ENCODE data around the gene OR6Q1. TPM values are rescaled to one million over a fixed set of nuclear protein-coding genes. Genes with fewer than 3 reads are reported as not detected.

The OR6Q1 gene
- total and polyA plus RNA-seq, 2 donors (not counting 1 experiment from before 2014, with no cell fraction given), result not detected

- peaks cover 3% of the 10 kb centered on the region for H3K4me1 ChIP-seq (ENCODE audit: control insufficient read depth, extremely low read depth, insufficient read depth, low read length)
- no peaks in the 10 kb centered on the region for H4K20me1 ChIP-seq (ENCODE audit: control insufficient read depth, extremely low read depth, insufficient read depth, low read length)
- TF ChIP-seq EZH2 (IDR thresholded peaks at IDR 0.05; ENCODE audit: low read length, missing control alignments) (no peak), CTCF (conservative IDR thresholded peaks at IDR 0.05 in 1 of 2, IDR thresholded peaks at IDR 0.05 in 1 of 2; ENCODE audit: low read depth in 1 of 2, low read length in 2 of 2) (no peak)
- no peaks in the 10 kb centered on the region for H3K36me3 ChIP-seq (ENCODE audit: control insufficient read depth, insufficient read depth, low read length)
- H3K27me3 ChIP-seq (ENCODE audit: control insufficient read depth, insufficient read depth, low read length), result no peaks in the 10 kb centered on the region
- H3K9me3 ChIP-seq (ENCODE audit: control insufficient read depth, insufficient read depth, low read depth, low read length), result no peaks in the 10 kb centered on the region
- DNase-seq (ENCODE audit: low read depth in 2 of 2), result no peak
- no peaks in the 10 kb centered on the region for H3K79me2 ChIP-seq (ENCODE audit: control insufficient read depth, insufficient read depth, low read length)
- no peak overlapping the region for H3K4me3 ChIP-seq (replicated peaks in 1 of 4; ENCODE audit: control extremely low read depth in 1 of 4, insufficient read depth in 1 of 4, low read depth in 3 of 4, low read length in 4 of 4)
- no peak overlapping the region for H3K4me2 ChIP-seq (ENCODE audit: extremely low read depth, insufficient read depth, low read length)
- no peak overlapping the region for H3K27ac ChIP-seq (ENCODE audit: insufficient read depth, low read length)
- H2AFZ ChIP-seq (ENCODE audit: low read length), result no peak overlapping the region
- H3K9ac ChIP-seq (ENCODE audit: insufficient read depth, low read length), result no peak overlapping the region
These were observed 3.7 kb downstream of the OR6Q1 start for GRCh38 chr11:58034471-58034870.

- Histone ChIP-seq H3K79me2 (ENCODE audit: control insufficient read depth, insufficient read depth, low read length) (no peaks in the 10 kb centered on the region), H3K36me3 (ENCODE audit: control insufficient read depth, insufficient read depth, low read length) (no peaks in the 10 kb centered on the region), H3K4me1 (ENCODE audit: control insufficient read depth, extremely low read depth, insufficient read depth, low read length) (no peaks in the 10 kb centered on the region), H3K27me3 (ENCODE audit: control insufficient read depth, insufficient read depth, low read length) (peaks cover 2% of the 10 kb centered on the region), H3K9ac (ENCODE audit: insufficient read depth, low read length) (no peak overlapping the region), H3K27ac (ENCODE audit: insufficient read depth, low read length) (no peak overlapping the region), H3K9me3 (ENCODE audit: control insufficient read depth, insufficient read depth, low read depth, low read length) (no peaks in the 10 kb centered on the region), H3K4me2 (ENCODE audit: extremely low read depth, insufficient read depth, low read length) (no peak overlapping the region), H3K4me3 (replicated peaks in 1 of 4; ENCODE audit: control extremely low read depth in 1 of 4, insufficient read depth in 1 of 4, low read depth in 3 of 4, low read length in 4 of 4) (no peak overlapping the region), H2AFZ (ENCODE audit: low read length) (no peak overlapping the region), H4K20me1 (ENCODE audit: control insufficient read depth, extremely low read depth, insufficient read depth, low read length) (no peaks in the 10 kb centered on the region)
- DNase-seq (ENCODE audit: low read depth in 2 of 2), result no peak
- no peak for TF ChIP-seq CTCF (conservative IDR thresholded peaks at IDR 0.05 in 1 of 2, IDR thresholded peaks at IDR 0.05 in 1 of 2; ENCODE audit: low read depth in 1 of 2, low read length in 2 of 2)
- TF ChIP-seq EZH2 (IDR thresholded peaks at IDR 0.05; ENCODE audit: low read length, missing control alignments), result no peak
These were observed 8.8 kb downstream of the OR6Q1 start for GRCh38 chr11:58039589-58039988.

GRCh38 chr11:58043379-58043778, 12.6 kb downstream of the OR6Q1 start:
- H3K9ac ChIP-seq (ENCODE audit: insufficient read depth, low read length), result no peak overlapping the region
- no peak overlapping the region for H3K27ac ChIP-seq (ENCODE audit: insufficient read depth, low read length)
- DNase-seq (ENCODE audit: low read depth in 2 of 2), result no peak
- H3K27me3 ChIP-seq (ENCODE audit: control insufficient read depth, insufficient read depth, low read length), result peaks cover 2% of the 10 kb centered on the region
- TF ChIP-seq EZH2 (IDR thresholded peaks at IDR 0.05; ENCODE audit: low read length, missing control alignments) (no peak), CTCF (conservative IDR thresholded peaks at IDR 0.05 in 1 of 2, IDR thresholded peaks at IDR 0.05 in 1 of 2; ENCODE audit: low read depth in 1 of 2, low read length in 2 of 2) (no peak)
- no peak overlapping the region for H3K4me2 ChIP-seq (ENCODE audit: extremely low read depth, insufficient read depth, low read length)
- H4K20me1 ChIP-seq (ENCODE audit: control insufficient read depth, extremely low read depth, insufficient read depth, low read length), result no peaks in the 10 kb centered on the region
- H3K36me3 ChIP-seq (ENCODE audit: control insufficient read depth, insufficient read depth, low read length), result no peaks in the 10 kb centered on the region
- no peaks in the 10 kb centered on the region for H3K4me1 ChIP-seq (ENCODE audit: control insufficient read depth, extremely low read depth, insufficient read depth, low read length)
- no peaks in the 10 kb centered on the region for H3K79me2 ChIP-seq (ENCODE audit: control insufficient read depth, insufficient read depth, low read length)
- no peak overlapping the region for H2AFZ ChIP-seq (ENCODE audit: low read length)
- no peak overlapping the region for H3K4me3 ChIP-seq (replicated peaks in 1 of 4; ENCODE audit: control extremely low read depth in 1 of 4, insufficient read depth in 1 of 4, low read depth in 3 of 4, low read length in 4 of 4)
- H3K9me3 ChIP-seq (ENCODE audit: control insufficient read depth, insufficient read depth, low read depth, low read length), result no peaks in the 10 kb centered on the region
